HG03575 (cell line): ENCODE measurements around the gene IL15RA.
"Not testable (repeated sequence)": the region's sequence is repeated elsewhere in the genome, so short reads cannot be mapped to it uniquely, and the experiment has no call there.

Experiments
- ATAC-seq: cut with Tn5 transposase; IDR thresholded peaks from one replicate; pipeline ENCODE4 v1.9.1; 2021; ENCODE audit not compliant: unreplicated experiment, insufficient number of reproducible peaks, low FRiP score; ENCODE audit errors: extremely low read depth

IL15RA gene

GRCh38 chr10:5942001-5942400 is 35.3 kb downstream of the IL15RA start:
- no peak for ATAC-seq

GRCh38 chr10:5941579-5941978 is 35.8 kb downstream of the IL15RA start:
- ATAC-seq = no peak

GRCh38 chr10:5940807-5941218 is 36.5 kb downstream of the IL15RA start:
- no peak for ATAC-seq

- no peak for ATAC-seq
These were observed 39.1 kb downstream of the IL15RA start for GRCh38 chr10:5938291-5938690.

- ATAC-seq = no peak
These were observed 40.3 kb downstream of the IL15RA start for GRCh38 chr10:5937016-5937415.

- no peak for ATAC-seq
These were observed 41.7 kb downstream of the IL15RA start for GRCh38 chr10:5935628-5936027.

GRCh38 chr10:5933909-5934546 is 43.3 kb downstream of the IL15RA start:
- no peak for ATAC-seq

GRCh38 chr10:5932345-5932744 is 45.0 kb downstream of the IL15RA start:
- ATAC-seq = no peak

GRCh38 chr10:5930272-5930671 is 47.1 kb downstream of the IL15RA start:
- ATAC-seq = no peak

GRCh38 chr10:5929442-5929841 is 47.9 kb downstream of the IL15RA start:
- ATAC-seq = no peak

- no peak for ATAC-seq
These were observed 50.0 kb downstream of the IL15RA start for GRCh38 chr10:5927306-5927705.

GRCh38 chr10:5924889-5925288 is 52.5 kb downstream of the IL15RA start:
- ATAC-seq = no peak

GRCh38 chr10:5921746-5922145 is 55.6 kb downstream of the IL15RA start:
- ATAC-seq = no peak

GRCh38 chr10:5919568-5919967 is 57.8 kb downstream of the IL15RA start:
- no peak for ATAC-seq

- no peak for ATAC-seq
These were observed 58.6 kb downstream of the IL15RA start for GRCh38 chr10:5918763-5919162.

- no peak for ATAC-seq
These were observed 60.0 kb downstream of the IL15RA start for GRCh38 chr10:5917305-5917704.

- no peak for ATAC-seq
These were observed 61.9 kb downstream of the IL15RA start for GRCh38 chr10:5915451-5915850.

- ATAC-seq = no peak
These were observed 63.6 kb downstream of the IL15RA start for GRCh38 chr10:5913736-5914135.

GRCh38 chr10:5911670-5912069 is 65.7 kb downstream of the IL15RA start:
- ATAC-seq = no peak

- no peak for ATAC-seq
These were observed 66.8 kb downstream of the IL15RA start for GRCh38 chr10:5910323-5911100.

- ATAC-seq = not testable (repeated sequence)
These were observed 68.7 kb downstream of the IL15RA start for GRCh38 chr10:5908676-5909075.
